SK-N-SH (cell line): ENCODE results near the gene STK4.

Experiments used
- CTCF ChIP-seq: fragments of 200-600 bp; sonication (generic); IDR thresholded peaks from 2 replicates; pipeline ENCODE4 v1.6.1; 2017; ENCODE audit warnings: antibody characterized with exemption, mild to moderate bottlenecking, moderate library complexity
- EZH2phosphoT487 ChIP-seq: fragments of 200-600 bp; sonication (generic); IDR thresholded peaks from 2 replicates; pipeline ENCODE4 v1.6.1; 2017; ENCODE audit warnings: low read depth, mixed run types, mild to moderate bottlenecking, antibody characterized with exemption, moderate library complexity, borderline replicate concordance
- FOXM1 ChIP-seq: IDR thresholded peaks from 2 replicates; pipeline ENCODE4 v1.4.0; 2012; ENCODE audit warnings: low read depth, mild to moderate bottlenecking
- GABPA ChIP-seq: IDR thresholded peaks from 2 replicates; pipeline ENCODE4 v1.4.0; 2012; ENCODE audit warnings: low read depth, mild to moderate bottlenecking
- MXI1 ChIP-seq: IDR thresholded peaks from 2 replicates; pipeline ENCODE4 v1.6.1; 2012; ENCODE audit warnings: mild to moderate bottlenecking, low read depth, low read length, improper control_type of control experiment
- POLR2AphosphoS5 ChIP-seq: IDR thresholded peaks from 2 replicates; pipeline ENCODE4 v1.6.1; 2012; ENCODE audit warnings: low read depth, low read length
- RCOR1 ChIP-seq: fragments of 150-350 bp; IDR thresholded peaks from 2 replicates; pipeline ENCODE4 v1.6.1; 2017; ENCODE audit warnings: antibody characterized with exemption, low read length
- REST ChIP-seq: IDR thresholded peaks from 2 replicates; pipeline ENCODE4 v1.6.1; 2012; ENCODE audit warnings: mild to moderate bottlenecking, low read depth, low read length, moderate library complexity
- RFX5 ChIP-seq: IDR thresholded peaks from 2 replicates; pipeline ENCODE4 v1.6.1; 2012; ENCODE audit warnings: mild to moderate bottlenecking, improper control_type of control experiment, low read length
- SIN3A ChIP-seq: IDR thresholded peaks from 2 replicates; pipeline ENCODE4 v1.6.1; 2012; ENCODE audit warnings: low read depth, mild to moderate bottlenecking, low read length, moderate library complexity, borderline replicate concordance
- TEAD4 ChIP-seq: IDR thresholded peaks from 2 replicates; pipeline ENCODE4 v1.4.0; 2012; ENCODE audit warnings: mild to moderate bottlenecking, borderline replicate concordance; ENCODE audit not compliant: insufficient read depth

GRCh38 chr20:45059022-45059728, 92.9 kb downstream of the STK4 start:
- no peak for TF ChIP-seq CTCF
- TF ChIP-seq POLR2AphosphoS5: no peak
- TF ChIP-seq FOXM1: no peak
- no peak for TF ChIP-seq REST
- no peak for TF ChIP-seq EZH2phosphoT487
- no peak for TF ChIP-seq RCOR1
- no peak for TF ChIP-seq GABPA
- no peak for TF ChIP-seq MXI1
- TF ChIP-seq SIN3A: no peak
- no peak for TF ChIP-seq RFX5
- TF ChIP-seq TEAD4: no peak
